ENCODE results near the gene NAV3. TPM values are rescaled to one million over a fixed set of nuclear protein-coding genes. Genes with fewer than 3 reads are reported as not detected.

NAV3 gene
- total RNA-seq, 2 donors from 2014 or later = 0.20 to 1.9 TPM

GRCh38 chr12:78192979-78193378, 362.3 kb downstream of the NAV3 start:
- Histone ChIP-seq H3K4me3 (ENCODE audit: low read length) (no peak overlapping the region), H3K4me1 (ENCODE audit: control insufficient read depth, insufficient read depth, low read length) (no peaks in the 10 kb centered on the region), H3K36me3 (ENCODE audit: control insufficient read depth, insufficient read depth, low read length) (no peaks in the 10 kb centered on the region), H3K27ac (ENCODE audit: low read depth, low read length) (no peak overlapping the region), H3K9ac (ENCODE audit: extremely low read depth, low read length, poor library complexity, severe bottlenecking) (no peak overlapping the region), H3K9me3 (ENCODE audit: control insufficient read depth, low read length) (no peaks in the 10 kb centered on the region), H3K27me3 (ENCODE audit: control insufficient read depth, insufficient read depth, low read length, poor library complexity, severe bottlenecking) (no peaks in the 10 kb centered on the region)
- no peak for DNase-seq
- TF ChIP-seq CTCF (conservative IDR thresholded peaks at IDR 0.05) = no peak
- no peaks in the 10 kb centered on the region for H3K9me3 Mint-ChIP-seq
- H3K4me3 Mint-ChIP-seq = no peak overlapping the region
- H3K27me3 Mint-ChIP-seq (ENCODE audit: insufficient read depth) = no peaks in the 10 kb centered on the region
- 90 to 100% methylated on average over 2 of the region's 2 CpGs for WGBS, 2 experiments (ENCODE audit: insufficient coverage in 1 of 2, insufficient read length in 1 of 2)
- no peaks in the 10 kb centered on the region for H3K36me3 Mint-ChIP-seq (ENCODE audit: low read depth)
- H3K27ac Mint-ChIP-seq = no peak overlapping the region
- H3K4me1 Mint-ChIP-seq = no peaks in the 10 kb centered on the region

GRCh38 chr12:78194448-78194847, 363.8 kb downstream of the NAV3 start:
- H3K27ac ChIP-seq (ENCODE audit: low read depth, low read length) = no peak overlapping the region
- Mint-ChIP-seq H3K4me1 (peaks cover 4% of the 10 kb centered on the region), H3K36me3 (ENCODE audit: low read depth) (no peaks in the 10 kb centered on the region), H3K27me3 (ENCODE audit: insufficient read depth) (no peaks in the 10 kb centered on the region), H3K27ac (no peak overlapping the region), H3K9me3 (no peaks in the 10 kb centered on the region), H3K4me3 (no peak overlapping the region)
- H3K27me3 ChIP-seq (ENCODE audit: control insufficient read depth, insufficient read depth, low read length, poor library complexity, severe bottlenecking) = no peaks in the 10 kb centered on the region
- H3K4me3 ChIP-seq (ENCODE audit: low read length) = no peak overlapping the region
- WGBS, 2 experiments (ENCODE audit: insufficient coverage in 1 of 2, insufficient read length in 1 of 2) = 67 to 72% methylated on average over 1 to 3 of the region's 3 CpGs
- DNase-seq = no peak
- H3K9me3 ChIP-seq (ENCODE audit: control insufficient read depth, low read length) = no peaks in the 10 kb centered on the region
- H3K4me1 ChIP-seq (ENCODE audit: control insufficient read depth, insufficient read depth, low read length) = no peaks in the 10 kb centered on the region
- no peaks in the 10 kb centered on the region for H3K36me3 ChIP-seq (ENCODE audit: control insufficient read depth, insufficient read depth, low read length)
- no peak for TF ChIP-seq CTCF (conservative IDR thresholded peaks at IDR 0.05)
- no peak overlapping the region for H3K9ac ChIP-seq (ENCODE audit: extremely low read depth, low read length, poor library complexity, severe bottlenecking)

GRCh38 chr12:78198896-78199295, 368.2 kb downstream of the NAV3 start:
- WGBS, 2 experiments (ENCODE audit: insufficient coverage in 1 of 2, insufficient read length in 1 of 2) = 82% methylated on average over 1 of the region's 1 CpG; no CpG with 5 or more reads in 1 of the 2 experiments
- Mint-ChIP-seq H3K4me3 (no peak overlapping the region), H3K36me3 (ENCODE audit: low read depth) (no peaks in the 10 kb centered on the region), H3K4me1 (peaks cover 4% of the 10 kb centered on the region), H3K27me3 (ENCODE audit: insufficient read depth) (no peaks in the 10 kb centered on the region), H3K9me3 (no peaks in the 10 kb centered on the region), H3K27ac (no peak overlapping the region)
- Histone ChIP-seq H3K36me3 (ENCODE audit: control insufficient read depth, insufficient read depth, low read length) (no peaks in the 10 kb centered on the region), H3K9ac (ENCODE audit: extremely low read depth, low read length, poor library complexity, severe bottlenecking) (no peak overlapping the region), H3K4me3 (ENCODE audit: low read length) (no peak overlapping the region), H3K9me3 (ENCODE audit: control insufficient read depth, low read length) (no peaks in the 10 kb centered on the region), H3K27ac (ENCODE audit: low read depth, low read length) (no peak overlapping the region), H3K4me1 (ENCODE audit: control insufficient read depth, insufficient read depth, low read length) (no peaks in the 10 kb centered on the region), H3K27me3 (ENCODE audit: control insufficient read depth, insufficient read depth, low read length, poor library complexity, severe bottlenecking) (no peaks in the 10 kb centered on the region)
- DNase-seq = no peak
- no peak for TF ChIP-seq CTCF (conservative IDR thresholded peaks at IDR 0.05)
